HepG2 (cell line): ENCODE measurements around the gene RMRP. TPM values are rescaled to one million over a fixed set of nuclear protein-coding genes. Genes with fewer than 3 reads are reported as not detected.

ENCODE experiments used
- CCAR2 ChIP-seq: fragments of 200-400 bp; formaldehyde crosslinking; optimal IDR thresholded peaks from 2 replicates; pipeline ENCODE3; 2018; ENCODE audit warnings: low read depth, mild to moderate bottlenecking, low read length, moderate library complexity
- JUNB ChIP-seq: sonication (generic); formaldehyde crosslinking; IDR thresholded peaks from 2 replicates; pipeline ENCODE4 v1.8.0; 2022; ENCODE audit warnings: missing genetic modification reagents, mild to moderate bottlenecking, borderline replicate concordance
- KDM4B ChIP-seq: sonication (generic); formaldehyde crosslinking; IDR thresholded peaks from 2 replicates; pipeline ENCODE4 v1.4.0; 2020; ENCODE audit warnings: missing genetic modification reagents
- NFIB ChIP-seq: sonication (generic); formaldehyde crosslinking; IDR thresholded peaks from 2 replicates; pipeline ENCODE4 v1.9.0; 2021; ENCODE audit warnings: missing genetic modification reagents, mild to moderate bottlenecking, borderline replicate concordance
- NFRKB ChIP-seq: fragments of 450-650 bp; IDR thresholded peaks from 2 replicates; pipeline ENCODE4 v1.6.1; 2017
- SYNCRIP ChIP-seq: fragments of 200-400 bp; formaldehyde crosslinking; IDR thresholded peaks from 2 replicates; pipeline ENCODE4 v1.6.1; 2018; ENCODE audit warnings: mild to moderate bottlenecking, low read depth, low read length; ENCODE audit not compliant: insufficient read depth
- TEAD2 ChIP-seq: sonication (generic); formaldehyde crosslinking; IDR thresholded peaks from 2 replicates; pipeline ENCODE4 v1.9.0; 2021; ENCODE audit warnings: missing genetic modification reagents
- ZNF572 ChIP-seq: sonication (generic); formaldehyde crosslinking; IDR thresholded peaks from 2 replicates; pipeline ENCODE4 v1.5.1; 2020; ENCODE audit warnings: mild to moderate bottlenecking, missing genetic modification reagents
- ZNF660 ChIP-seq: sonication (generic); formaldehyde crosslinking; IDR thresholded peaks from 2 replicates; pipeline ENCODE4 v1.5.1; 2020; ENCODE audit warnings: mild to moderate bottlenecking, low read depth, missing genetic modification reagents, borderline replicate concordance
- ZNF75D ChIP-seq: sonication (generic); formaldehyde crosslinking; IDR thresholded peaks from 2 replicates; pipeline ENCODE4 v1.8.1; 2023; ENCODE audit warnings: missing genetic modification reagents, mild to moderate bottlenecking, borderline replicate concordance
- ZNF782 ChIP-seq: sonication (generic); formaldehyde crosslinking; IDR thresholded peaks from 2 replicates; pipeline ENCODE4 v1.4.0; 2020; ENCODE audit warnings: missing genetic modification reagents, mild to moderate bottlenecking, borderline replicate concordance
- ZSCAN25 ChIP-seq: sonication (generic); formaldehyde crosslinking; IDR thresholded peaks from 2 replicates; pipeline ENCODE4 v1.8.0; 2022; ENCODE audit warnings: mild to moderate bottlenecking, missing genetic modification reagents
- polyA plus RNA-seq, 8 experiments: library from polyadenylated mRNA; depleted of rRNA in 3 of 8; stranded (reverse) in 7 of 8; unstranded in 1 of 8; fragments of >200 nt; fragmentation: Illumina TruSeq in 4 of 8; extraction: Trizol in 4 of 8; gene quantifications; 2 replicates each; pipeline versions ENCODE4 v1.2.1 to v1.2.3, GENCODE V29; 2011 to 2016; ENCODE audit warnings: low read depth in 4 of 8, missing spikeins in 1 of 8, mixed read lengths in 1 of 8; ENCODE audit not compliant: insufficient read depth in 1 of 8
- total RNA-seq, 5 experiments: library from RNA; depleted of rRNA; stranded (reverse); fragments of >200 nt; fragmentation: Illumina TruSeq; extraction: Trizol; gene quantifications; 2 replicates each; pipeline ENCODE4 v1.2.3, GENCODE V29; 2016; ENCODE audit warnings: low read depth in 1 of 5
- TF ChIP-seq, protein P1 (sequence below): sonication (generic); formaldehyde crosslinking; IDR thresholded peaks from 2 replicates; pipeline ENCODE4 v1.4.0; 2020; ENCODE audit warnings: missing genetic modification reagents, mild to moderate bottlenecking, borderline replicate concordance
- TF ChIP-seq, protein P2 (sequence below): sonication (generic); formaldehyde crosslinking; IDR thresholded peaks from 2 replicates; pipeline ENCODE4 v1.5.0; 2020; ENCODE audit warnings: missing genetic modification reagents, mild to moderate bottlenecking, borderline replicate concordance
- TF ChIP-seq, protein P3 (sequence below): sonication (generic); formaldehyde crosslinking; IDR thresholded peaks from 2 replicates; pipeline ENCODE4 v1.8.0; 2022; ENCODE audit warnings: missing genetic modification reagents, low read depth, mild to moderate bottlenecking, borderline replicate concordance
- TF ChIP-seq, protein P4 (sequence below): sonication (generic); formaldehyde crosslinking; IDR thresholded peaks from 2 replicates; pipeline ENCODE4 v1.9.0; 2021; ENCODE audit warnings: mild to moderate bottlenecking, missing genetic modification reagents
- TF ChIP-seq, protein P5 (sequence below): sonication (generic); formaldehyde crosslinking; conservative IDR thresholded peaks from 2 replicates; pipeline ENCODE4 v1.4.0; 2020; ENCODE audit warnings: missing genetic modification reagents

RMRP gene
- total and polyA plus RNA-seq, 2 of the 13 experiments (the other 11 are each of a cell fraction or from before 2014, with no cell fraction given): 51.4 to 4,025 TPM

DNA sequence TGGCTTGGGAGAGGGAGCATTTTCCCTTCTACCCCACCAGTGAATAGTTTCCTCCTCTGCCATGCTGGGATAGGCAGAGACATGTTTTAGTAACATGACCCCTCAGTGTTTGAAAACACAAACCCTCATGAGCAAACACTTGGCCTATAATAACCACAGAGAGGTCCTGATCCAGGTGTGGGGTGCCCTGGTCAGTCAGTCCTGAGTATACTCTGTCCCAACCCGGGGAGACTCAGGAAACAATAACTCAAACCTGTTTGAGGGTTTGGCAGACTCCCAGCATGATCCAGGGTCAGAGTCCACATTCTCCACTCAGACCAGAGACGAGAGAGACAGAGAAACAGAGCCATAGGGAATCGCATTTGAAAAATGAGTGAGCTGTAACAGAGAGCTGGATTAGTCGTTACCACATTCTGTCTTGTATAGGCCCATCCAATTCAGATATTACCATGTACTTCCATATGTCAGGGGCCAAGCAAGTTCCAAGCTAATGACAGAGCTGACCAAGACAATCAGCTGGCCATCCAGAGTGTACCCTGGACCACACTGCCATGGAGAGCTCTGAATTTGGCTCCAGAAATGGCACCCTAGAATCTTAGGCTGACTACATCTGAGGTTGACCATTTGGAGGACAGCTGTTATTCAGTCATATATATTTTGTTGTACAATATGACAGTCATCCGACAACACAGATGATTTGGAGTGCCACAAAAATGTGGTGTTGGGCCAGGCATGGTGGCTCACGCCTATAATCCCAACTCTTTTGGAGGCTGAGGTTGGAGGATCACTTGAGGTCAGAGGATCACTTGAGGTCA, 11.7 kb upstream of the RMRP start (continued):
- TF ChIP-seq SYNCRIP (no peak), CCAR2 (no peak), ZSCAN25 (CRISPR knock-in tag) (no peak), ZNF782 (CRISPR knock-in tag) (no peak), NFRKB (no peak), ZNF660 (CRISPR knock-in tag) (no peak), ZNF572 (no peak), NFIB (no peak), JUNB (no peak), TEAD2 (CRISPR knock-in tag) (no peak), ZNF75D (CRISPR knock-in tag) (no peak), KDM4B (CRISPR knock-in tag) (peak; percentile 87; the same call in 1 of the 2 replicates)
- TF ChIP-seq, protein P1, sequence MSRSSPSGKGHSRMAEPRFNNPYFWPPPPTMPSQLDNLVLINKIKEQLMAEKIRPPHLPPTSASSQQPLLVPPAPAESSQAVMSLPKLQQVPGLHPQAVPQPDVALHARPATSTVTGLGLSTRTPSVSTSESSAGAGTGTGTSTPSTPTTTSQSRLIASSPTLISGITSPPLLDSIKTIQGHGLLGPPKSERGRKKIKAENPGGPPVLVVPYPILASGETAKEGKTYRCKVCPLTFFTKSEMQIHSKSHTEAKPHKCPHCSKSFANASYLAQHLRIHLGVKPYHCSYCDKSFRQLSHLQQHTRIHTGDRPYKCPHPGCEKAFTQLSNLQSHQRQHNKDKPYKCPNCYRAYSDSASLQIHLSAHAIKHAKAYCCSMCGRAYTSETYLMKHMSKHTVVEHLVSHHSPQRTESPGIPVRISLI (CRISPR knock-in tag): no peak
- TF ChIP-seq, protein P2, sequence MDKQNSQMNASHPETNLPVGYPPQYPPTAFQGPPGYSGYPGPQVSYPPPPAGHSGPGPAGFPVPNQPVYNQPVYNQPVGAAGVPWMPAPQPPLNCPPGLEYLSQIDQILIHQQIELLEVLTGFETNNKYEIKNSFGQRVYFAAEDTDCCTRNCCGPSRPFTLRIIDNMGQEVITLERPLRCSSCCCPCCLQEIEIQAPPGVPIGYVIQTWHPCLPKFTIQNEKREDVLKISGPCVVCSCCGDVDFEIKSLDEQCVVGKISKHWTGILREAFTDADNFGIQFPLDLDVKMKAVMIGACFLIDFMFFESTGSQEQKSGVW (CRISPR knock-in tag): no peak
- TF ChIP-seq, protein P3, sequence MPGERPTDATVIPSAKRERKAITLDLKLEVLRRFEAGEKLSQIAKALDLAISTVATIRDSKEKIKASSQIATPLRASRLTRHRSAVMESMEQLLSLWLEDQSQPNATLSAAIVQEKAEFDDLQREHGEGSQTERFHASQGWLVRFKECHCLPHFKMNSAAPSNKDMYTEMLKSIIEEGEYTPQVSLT (CRISPR knock-in tag): no peak
- TF ChIP-seq, protein P4, sequence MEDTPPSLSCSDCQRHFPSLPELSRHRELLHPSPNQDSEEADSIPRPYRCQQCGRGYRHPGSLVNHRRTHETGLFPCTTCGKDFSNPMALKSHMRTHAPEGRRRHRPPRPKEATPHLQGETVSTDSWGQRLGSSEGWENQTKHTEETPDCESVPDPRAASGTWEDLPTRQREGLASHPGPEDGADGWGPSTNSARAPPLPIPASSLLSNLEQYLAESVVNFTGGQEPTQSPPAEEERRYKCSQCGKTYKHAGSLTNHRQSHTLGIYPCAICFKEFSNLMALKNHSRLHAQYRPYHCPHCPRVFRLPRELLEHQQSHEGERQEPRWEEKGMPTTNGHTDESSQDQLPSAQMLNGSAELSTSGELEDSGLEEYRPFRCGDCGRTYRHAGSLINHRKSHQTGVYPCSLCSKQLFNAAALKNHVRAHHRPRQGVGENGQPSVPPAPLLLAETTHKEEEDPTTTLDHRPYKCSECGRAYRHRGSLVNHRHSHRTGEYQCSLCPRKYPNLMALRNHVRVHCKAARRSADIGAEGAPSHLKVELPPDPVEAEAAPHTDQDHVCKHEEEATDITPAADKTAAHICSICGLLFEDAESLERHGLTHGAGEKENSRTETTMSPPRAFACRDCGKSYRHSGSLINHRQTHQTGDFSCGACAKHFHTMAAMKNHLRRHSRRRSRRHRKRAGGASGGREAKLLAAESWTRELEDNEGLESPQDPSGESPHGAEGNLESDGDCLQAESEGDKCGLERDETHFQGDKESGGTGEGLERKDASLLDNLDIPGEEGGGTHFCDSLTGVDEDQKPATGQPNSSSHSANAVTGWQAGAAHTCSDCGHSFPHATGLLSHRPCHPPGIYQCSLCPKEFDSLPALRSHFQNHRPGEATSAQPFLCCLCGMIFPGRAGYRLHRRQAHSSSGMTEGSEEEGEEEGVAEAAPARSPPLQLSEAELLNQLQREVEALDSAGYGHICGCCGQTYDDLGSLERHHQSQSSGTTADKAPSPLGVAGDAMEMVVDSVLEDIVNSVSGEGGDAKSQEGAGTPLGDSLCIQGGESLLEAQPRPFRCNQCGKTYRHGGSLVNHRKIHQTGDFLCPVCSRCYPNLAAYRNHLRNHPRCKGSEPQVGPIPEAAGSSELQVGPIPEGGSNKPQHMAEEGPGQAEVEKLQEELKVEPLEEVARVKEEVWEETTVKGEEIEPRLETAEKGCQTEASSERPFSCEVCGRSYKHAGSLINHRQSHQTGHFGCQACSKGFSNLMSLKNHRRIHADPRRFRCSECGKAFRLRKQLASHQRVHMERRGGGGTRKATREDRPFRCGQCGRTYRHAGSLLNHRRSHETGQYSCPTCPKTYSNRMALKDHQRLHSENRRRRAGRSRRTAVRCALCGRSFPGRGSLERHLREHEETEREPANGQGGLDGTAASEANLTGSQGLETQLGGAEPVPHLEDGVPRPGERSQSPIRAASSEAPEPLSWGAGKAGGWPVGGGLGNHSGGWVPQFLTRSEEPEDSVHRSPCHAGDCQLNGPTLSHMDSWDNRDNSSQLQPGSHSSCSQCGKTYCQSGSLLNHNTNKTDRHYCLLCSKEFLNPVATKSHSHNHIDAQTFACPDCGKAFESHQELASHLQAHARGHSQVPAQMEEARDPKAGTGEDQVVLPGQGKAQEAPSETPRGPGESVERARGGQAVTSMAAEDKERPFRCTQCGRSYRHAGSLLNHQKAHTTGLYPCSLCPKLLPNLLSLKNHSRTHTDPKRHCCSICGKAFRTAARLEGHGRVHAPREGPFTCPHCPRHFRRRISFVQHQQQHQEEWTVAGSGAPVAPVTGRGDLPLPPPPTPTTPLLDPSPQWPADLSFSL (CRISPR knock-in tag): no peak
- TF ChIP-seq, protein P5, sequence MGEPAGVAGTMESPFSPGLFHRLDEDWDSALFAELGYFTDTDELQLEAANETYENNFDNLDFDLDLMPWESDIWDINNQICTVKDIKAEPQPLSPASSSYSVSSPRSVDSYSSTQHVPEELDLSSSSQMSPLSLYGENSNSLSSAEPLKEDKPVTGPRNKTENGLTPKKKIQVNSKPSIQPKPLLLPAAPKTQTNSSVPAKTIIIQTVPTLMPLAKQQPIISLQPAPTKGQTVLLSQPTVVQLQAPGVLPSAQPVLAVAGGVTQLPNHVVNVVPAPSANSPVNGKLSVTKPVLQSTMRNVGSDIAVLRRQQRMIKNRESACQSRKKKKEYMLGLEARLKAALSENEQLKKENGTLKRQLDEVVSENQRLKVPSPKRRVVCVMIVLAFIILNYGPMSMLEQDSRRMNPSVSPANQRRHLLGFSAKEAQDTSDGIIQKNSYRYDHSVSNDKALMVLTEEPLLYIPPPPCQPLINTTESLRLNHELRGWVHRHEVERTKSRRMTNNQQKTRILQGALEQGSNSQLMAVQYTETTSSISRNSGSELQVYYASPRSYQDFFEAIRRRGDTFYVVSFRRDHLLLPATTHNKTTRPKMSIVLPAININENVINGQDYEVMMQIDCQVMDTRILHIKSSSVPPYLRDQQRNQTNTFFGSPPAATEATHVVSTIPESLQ (CRISPR knock-in tag): no peak
